IMR-90 (cell line): ENCODE data around the gene LIMK2. TPM values are rescaled to one million over a fixed set of nuclear protein-coding genes. Genes with fewer than 3 reads are reported as not detected.

ENCODE experiments used
- ATAC-seq: fragments of 200-7000 bp; cut with Tn5 transposase; 2 replicates; pipeline ENCODE4 v1.9.1; 2020; ENCODE audit warnings: low read depth, mild to moderate bottlenecking, moderate library complexity
- BruUV-seq: library from RNA; stranded (reverse); fragments of 400-500 nt; replicated peaks from 2 replicates; lab custom pipeline; 2021; lab: Mats Ljungman, UMichigan
- CTCF ChIA-PET: fragments of 300-600 bp; formaldehyde crosslinking; extraction: SDS; loops from one replicate; lab custom pipeline; 2021; ENCODE audit warnings: antibody characterized with exemption; lab: Yijun Ruan, JAX
- POLR2A ChIA-PET: fragments of 300-600 bp; sonication (Branson Sonifier 250); formaldehyde crosslinking; loops from one replicate; lab custom pipeline; 2022; ENCODE audit warnings: antibody characterized with exemption; ENCODE audit not compliant: unreplicated experiment; lab: Charles Lee
- DNase-seq: peaks from one replicate; pipeline ENCODE4 v3.0.0; 2013
- H2AFZ ChIP-seq: replicated peaks from 2 replicates; pipeline ENCODE3; 2013; ENCODE audit warnings: low read length, mild to moderate bottlenecking; ENCODE audit not compliant: poor library complexity
- H2AK5ac ChIP-seq: 2 replicates; pipeline ENCODE4 v1.6.1; 2013; ENCODE audit warnings: low read depth, low read length, inconsistent platforms
- H2AK9ac ChIP-seq: replicated peaks from 2 replicates; pipeline ENCODE3; 2013; ENCODE audit warnings: mild to moderate bottlenecking, low read depth, low read length, moderate library complexity; ENCODE audit not compliant: poor library complexity
- H2BK120ac ChIP-seq: 2 replicates; pipeline ENCODE4 v1.6.1; 2013; ENCODE audit warnings: low read depth, low read length, inconsistent platforms
- H2BK15ac ChIP-seq: 3 replicates; pipeline ENCODE4 v1.6.1; 2013; ENCODE audit warnings: low read depth, low read length, inconsistent platforms
- H2BK20ac ChIP-seq: 2 replicates; pipeline ENCODE4 v1.6.1; 2013; ENCODE audit warnings: low read depth, mild to moderate bottlenecking, inconsistent platforms, low read length, moderate library complexity
- H2BK5ac ChIP-seq: 2 replicates; pipeline ENCODE4 v1.6.1; 2013; ENCODE audit warnings: mild to moderate bottlenecking, low read depth, low read length, inconsistent platforms; ENCODE audit not compliant: poor library complexity, severe bottlenecking
- H3K14ac ChIP-seq: replicated peaks from 2 replicates; pipeline ENCODE4 v1.6.1; 2013; ENCODE audit warnings: low read depth, low read length, inconsistent platforms
- H3K18ac ChIP-seq: 2 replicates; pipeline ENCODE4 v1.6.1; 2013; ENCODE audit warnings: low read depth, low read length, control low read depth
- H3K23ac ChIP-seq: 2 replicates; pipeline ENCODE4 v1.6.1; 2013; ENCODE audit warnings: low read depth, low read length, inconsistent platforms
- H3K27ac ChIP-seq: 2 replicates; pipeline ENCODE4 v1.5.1; 2013; ENCODE audit warnings: mild to moderate bottlenecking, control low read depth, low read length; ENCODE audit not compliant: insufficient read depth
- H3K27me3 ChIP-seq: 2 replicates; pipeline ENCODE4 v1.6.1; 2013; ENCODE audit warnings: low read length; ENCODE audit not compliant: control insufficient read depth, insufficient read depth
- H3K36me3 ChIP-seq: 2 replicates; pipeline ENCODE4 v1.6.1; 2013; ENCODE audit warnings: low read length, mixed read lengths; ENCODE audit not compliant: control insufficient read depth, insufficient read depth
- H3K4ac ChIP-seq: 2 replicates; pipeline ENCODE4 v1.6.1; 2013; ENCODE audit warnings: low read depth, low read length, inconsistent platforms
- H3K4me1 ChIP-seq: 2 replicates; pipeline ENCODE4 v1.6.1; 2013; ENCODE audit warnings: low read length, mixed read lengths; ENCODE audit not compliant: control insufficient read depth, insufficient read depth
- H3K4me2 ChIP-seq: 2 replicates; pipeline ENCODE4 v1.6.1; 2013; ENCODE audit warnings: low read depth, mild to moderate bottlenecking, control low read depth, low read length, moderate library complexity
- H3K4me3 ChIP-seq: 2 replicates; pipeline ENCODE4 v1.5.1; 2013; ENCODE audit warnings: low read depth, mild to moderate bottlenecking, control low read depth, low read length, moderate library complexity; ENCODE audit not compliant: insufficient read depth
- H3K56ac ChIP-seq: 2 replicates; pipeline ENCODE4 v1.6.1; 2013; ENCODE audit warnings: low read length, inconsistent platforms; ENCODE audit not compliant: insufficient read depth; ENCODE audit errors: extremely low read depth
- H3K79me1 ChIP-seq, 2 experiments: 2 replicates each; pipeline ENCODE4 v1.6.1; 2013; ENCODE audit warnings: low read length in 2 of 2, inconsistent platforms in 1 of 2, low read depth in 1 of 2
- H3K9ac ChIP-seq: 2 replicates; pipeline ENCODE4 v1.6.1; 2013; ENCODE audit warnings: low read depth, low read length, control low read depth
- H3K9me1 ChIP-seq: 2 replicates; pipeline ENCODE4 v1.6.1; 2013; ENCODE audit warnings: low read length, inconsistent platforms; ENCODE audit not compliant: insufficient read depth
- H3K9me3 ChIP-seq: 2 replicates; pipeline ENCODE4 v1.6.1; 2013; ENCODE audit warnings: low read length; ENCODE audit not compliant: control insufficient read depth, insufficient read depth
- H4K20me1 ChIP-seq: 2 replicates; pipeline ENCODE4 v1.6.1; 2013; ENCODE audit warnings: low read length, inconsistent platforms; ENCODE audit not compliant: insufficient read depth
- H4K5ac ChIP-seq: 2 replicates; pipeline ENCODE4 v1.6.1; 2013; ENCODE audit warnings: mild to moderate bottlenecking, low read depth, low read length, control low read depth
- H4K8ac ChIP-seq, 2 experiments: 2 replicates each; pipeline ENCODE4 v1.6.1; 2013; ENCODE audit warnings: low read depth in 2 of 2, low read length in 2 of 2, control low read depth in 1 of 2, inconsistent platforms in 1 of 2
- H4K91ac ChIP-seq: 2 replicates; pipeline ENCODE4 v1.6.1; 2013; ENCODE audit warnings: low read depth, low read length, inconsistent platforms; ENCODE audit not compliant: insufficient read depth
- BHLHE40 ChIP-seq: fragments of 150-350 bp; IDR thresholded peaks from 2 replicates; pipeline ENCODE4 v1.6.1; 2016; ENCODE audit warnings: mild to moderate bottlenecking, low read depth, low read length
- CEBPB ChIP-seq: IDR thresholded peaks from 2 replicates; pipeline ENCODE4 v1.6.1; 2012; ENCODE audit warnings: low read depth, low read length, improper control_type of control experiment
- FOS ChIP-seq: fragments of 150-350 bp; IDR thresholded peaks from 2 replicates; pipeline ENCODE4 v1.6.1; 2016; ENCODE audit warnings: low read depth, low read length
- MAFK ChIP-seq: IDR thresholded peaks from 2 replicates; pipeline ENCODE4 v1.6.1; 2012; ENCODE audit warnings: low read depth, low read length, improper control_type of control experiment
- RFX5 ChIP-seq: IDR thresholded peaks from 2 replicates; pipeline ENCODE4 v1.8.0; 2012; ENCODE audit warnings: low read depth, mild to moderate bottlenecking, low read length, moderate library complexity
- WGBS, 2 experiments: methylation state at CpG; one replicate each; pipeline versions ENCODE4 v1.1.5 to v1.1.7; 2013; ENCODE audit warnings: missing lambda C conversion rate in 2 of 2; ENCODE audit not compliant: insufficient read length in 1 of 2; ENCODE audit errors: extremely low coverage in 2 of 2; 5-methylcytosine and 5-hydroxymethylcytosine counted together
- dilution Hi-C: fragments of 300-500 bp; cut with HindIII; formaldehyde crosslinking; loops from one replicate; pipeline ENCODE4 v1.14.3; 2018; ENCODE audit warnings: low sequenced_read_pairs; ENCODE audit not compliant: unreplicated experiment
- in situ Hi-C: fragments of 300-500 bp; cut with MboI; formaldehyde crosslinking; loops from 3 replicates; pipeline ENCODE4 v1.14.3; 2019; ENCODE audit warnings: low sequenced_read_pairs, inconsistent platforms, mixed read lengths
- intact Hi-C: fragments of 100-400 bp; cut with micrococcal nuclease; formaldehyde crosslinking; loops from 2 replicates; pipeline ENCODE4 v1.10.0; 2022
- polyA plus RNA-seq, 3 experiments: library from polyadenylated mRNA; depleted of rRNA; stranded (reverse); fragments of >200 nt; gene quantifications; 2 replicates each; pipeline ENCODE4 v1.2.3, GENCODE V29; 2012; ENCODE audit warnings: low replicate concordance in 1 of 3
- total RNA-seq: library from RNA; depleted of rRNA; stranded (reverse); fragments of >200 nt; gene quantifications from 2 replicates; pipeline ENCODE4 v1.2.3, GENCODE V29; 2012

The LIMK2 gene
- total and polyA plus RNA-seq, 2 of the 4 experiments (the other 2 are of a cell fraction), result 14.5 to 31.9 TPM

GRCh38 chr22:31173386-31174145, 38.5 kb upstream of the LIMK2 start:
- peaks cover 15% of the 10 kb centered on the region for H3K9me1 ChIP-seq
- peak; percentile 29 for TF ChIP-seq MAFK
- peak; percentile 94 for TF ChIP-seq FOS
- no peak for TF ChIP-seq RFX5
- TF ChIP-seq BHLHE40, result peak; percentile 27; the same call in 1 of the 2 replicates
- peak; percentile 89 for TF ChIP-seq CEBPB
- peak overlapping the region; percentile 98 for H2BK120ac ChIP-seq
- H3K23ac ChIP-seq, result peak overlapping the region; percentile 97
- peak; percentile 74 for ATAC-seq
- in situ Hi-C loops, result no loop called here
- peak; percentile 95 for DNase-seq
- H3K4me2 ChIP-seq, result peak overlapping the region; percentile 75
- H3K27ac ChIP-seq, result peak overlapping the region; percentile 96
- H3K27me3 ChIP-seq, result no peaks in the 10 kb centered on the region
- H3K4me1 ChIP-seq, result peaks cover 24% of the 10 kb centered on the region
- H2BK20ac ChIP-seq, result peak overlapping the region; percentile 96
- peaks cover 12% of the 10 kb centered on the region; the same call in 1 of the 2 replicates for H4K20me1 ChIP-seq
- intact Hi-C loops, result no loop called here
- peak overlapping the region; percentile 46 for H2AFZ ChIP-seq
- peaks cover 25 to 64% of the 10 kb centered on the region in 2 experiments for H3K79me1 ChIP-seq
- no peaks in the 10 kb centered on the region for H3K9me3 ChIP-seq
- dilution Hi-C loops, result no loop called here
- ChIA-PET POLR2A (interaction anchor here (1.0 kb wide), 1 partner anchor 11 kb away, joined by 6 read pairs; no protein-coding TSS in a partner anchor), CTCF (no interaction called here)
- H3K9ac ChIP-seq, result peak overlapping the region; percentile 7; the same call in 1 of the 2 replicates
- H4K5ac ChIP-seq, result peak overlapping the region; percentile 96
- peak overlapping the region; percentile 91 for H2BK15ac ChIP-seq
- H3K36me3 ChIP-seq, result peaks cover 3% of the 10 kb centered on the region
- peak overlapping the region; percentile 58 to 99 for H4K8ac ChIP-seq
- H4K91ac ChIP-seq, result peak overlapping the region; percentile 96
- peak overlapping the region; percentile 98 for H3K4ac ChIP-seq
- peak overlapping the region; percentile 46 for H3K56ac ChIP-seq
- peak overlapping the region; percentile 100 for H3K18ac ChIP-seq
- BruUV-seq, result no TSS peak
- H3K4me3 ChIP-seq, result no peak overlapping the region
- peak overlapping the region; percentile 25 for H2AK9ac ChIP-seq
- H2AK5ac ChIP-seq, result peak overlapping the region; percentile 98
- WGBS, 2 experiments, result no CpG with 5 or more reads among the region's 5 CpGs
- peak overlapping the region; percentile 92 for H3K14ac ChIP-seq
- H2BK5ac ChIP-seq, result peak overlapping the region; percentile 100
